ENCODE results near the gene ZNF646. TPM values are rescaled to one million over a fixed set of nuclear protein-coding genes. Genes with fewer than 3 reads are reported as not detected.

ZNF646 gene
- total and polyA plus RNA-seq, 4 donors, result 0.89 to 9.6 (median 4.0) TPM

DNA sequence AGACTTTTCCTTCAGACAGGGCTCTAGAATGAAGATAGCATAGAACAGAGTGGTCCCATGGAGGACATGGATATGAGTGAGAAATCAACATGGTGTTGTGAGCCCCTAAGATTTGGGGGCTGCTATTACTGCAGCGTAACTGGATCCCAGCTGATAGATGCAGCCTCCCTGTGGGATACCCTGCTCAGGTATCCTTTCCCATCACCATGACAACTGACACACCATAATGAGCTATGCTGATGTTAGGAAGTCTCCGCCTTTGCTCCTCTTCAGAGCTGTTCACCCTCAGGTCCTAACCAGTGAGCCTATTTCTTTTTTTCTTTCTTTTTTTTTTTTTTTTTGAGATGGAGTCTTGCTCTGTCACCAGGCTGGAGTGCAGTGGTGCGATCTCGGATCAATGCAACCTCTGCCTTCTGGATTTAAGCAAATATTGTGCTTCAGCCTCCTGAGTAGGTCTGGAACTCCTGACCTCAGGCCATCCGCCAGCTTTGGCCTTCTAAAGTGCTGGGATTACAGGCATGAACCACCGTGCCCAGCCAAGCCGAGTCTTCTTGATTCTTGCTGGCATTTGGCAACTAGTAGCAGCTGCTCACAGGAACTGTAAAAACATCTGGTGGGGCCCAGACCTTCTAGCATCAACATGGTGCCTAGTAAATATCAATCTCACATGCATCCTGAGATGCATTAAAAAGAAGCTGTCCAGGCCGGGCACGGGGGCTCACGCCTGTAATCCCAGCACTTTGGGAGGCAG, 23.8 kb upstream of the ZNF646 start (continued):
- TF ChIP-seq, protein P1, sequence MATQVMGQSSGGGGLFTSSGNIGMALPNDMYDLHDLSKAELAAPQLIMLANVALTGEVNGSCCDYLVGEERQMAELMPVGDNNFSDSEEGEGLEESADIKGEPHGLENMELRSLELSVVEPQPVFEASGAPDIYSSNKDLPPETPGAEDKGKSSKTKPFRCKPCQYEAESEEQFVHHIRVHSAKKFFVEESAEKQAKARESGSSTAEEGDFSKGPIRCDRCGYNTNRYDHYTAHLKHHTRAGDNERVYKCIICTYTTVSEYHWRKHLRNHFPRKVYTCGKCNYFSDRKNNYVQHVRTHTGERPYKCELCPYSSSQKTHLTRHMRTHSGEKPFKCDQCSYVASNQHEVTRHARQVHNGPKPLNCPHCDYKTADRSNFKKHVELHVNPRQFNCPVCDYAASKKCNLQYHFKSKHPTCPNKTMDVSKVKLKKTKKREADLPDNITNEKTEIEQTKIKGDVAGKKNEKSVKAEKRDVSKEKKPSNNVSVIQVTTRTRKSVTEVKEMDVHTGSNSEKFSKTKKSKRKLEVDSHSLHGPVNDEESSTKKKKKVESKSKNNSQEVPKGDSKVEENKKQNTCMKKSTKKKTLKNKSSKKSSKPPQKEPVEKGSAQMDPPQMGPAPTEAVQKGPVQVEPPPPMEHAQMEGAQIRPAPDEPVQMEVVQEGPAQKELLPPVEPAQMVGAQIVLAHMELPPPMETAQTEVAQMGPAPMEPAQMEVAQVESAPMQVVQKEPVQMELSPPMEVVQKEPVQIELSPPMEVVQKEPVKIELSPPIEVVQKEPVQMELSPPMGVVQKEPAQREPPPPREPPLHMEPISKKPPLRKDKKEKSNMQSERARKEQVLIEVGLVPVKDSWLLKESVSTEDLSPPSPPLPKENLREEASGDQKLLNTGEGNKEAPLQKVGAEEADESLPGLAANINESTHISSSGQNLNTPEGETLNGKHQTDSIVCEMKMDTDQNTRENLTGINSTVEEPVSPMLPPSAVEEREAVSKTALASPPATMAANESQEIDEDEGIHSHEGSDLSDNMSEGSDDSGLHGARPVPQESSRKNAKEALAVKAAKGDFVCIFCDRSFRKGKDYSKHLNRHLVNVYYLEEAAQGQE (IDR thresholded peaks at IDR 0.05), result no peak
- TF ChIP-seq HNF4G (IDR thresholded peaks at IDR 0.05), result no peak

DNA sequence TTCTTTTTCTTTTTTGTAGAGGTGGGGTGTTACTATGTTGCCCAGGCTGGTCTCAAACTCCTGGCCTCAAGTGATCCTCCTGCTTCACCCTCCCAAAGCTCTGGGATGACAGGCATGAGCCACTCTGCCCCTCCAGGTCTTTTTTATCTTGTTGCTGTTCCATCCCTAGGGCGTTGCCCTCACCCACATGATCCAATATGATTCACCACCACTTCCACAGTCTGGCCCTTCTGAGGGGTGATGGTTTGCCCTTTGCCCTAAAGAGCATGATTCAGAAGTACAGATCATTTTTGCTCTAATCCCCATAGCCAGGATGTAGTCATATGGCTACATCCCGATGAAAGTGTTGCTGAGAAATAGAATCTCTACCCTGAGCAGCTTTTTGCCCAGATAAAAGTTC, 22.1 kb upstream of the ZNF646 start:
- Histone ChIP-seq H3K9ac (ENCODE audit: low read depth in 1 of 2, low read length in 2 of 2) (no peak overlapping the region), H3K4me3 (ENCODE audit: low read depth in 1 of 3, low read length in 3 of 3) (no peak overlapping the region), H3K27me3 (ENCODE audit: control insufficient read depth in 4 of 4, insufficient read depth in 4 of 4, low read length in 3 of 4) (no peaks in the 10 kb centered on the region), H3K27ac (ENCODE audit: low read depth in 1 of 2, low read length in 2 of 2) (no peak overlapping the region), H3K36me3 (ENCODE audit: control insufficient read depth in 4 of 4, insufficient read depth in 3 of 4, low read depth in 1 of 4, low read length in 3 of 4) (no peaks in the 10 kb centered on the region), H3K9me3 (ENCODE audit: control insufficient read depth in 4 of 4, low read length in 3 of 4) (no peaks in the 10 kb centered on the region), H3K4me1 (ENCODE audit: control insufficient read depth in 4 of 4, insufficient read depth in 4 of 4, low read length in 3 of 4) (no peaks in the 10 kb centered on the region)
- TF ChIP-seq, protein P2, sequence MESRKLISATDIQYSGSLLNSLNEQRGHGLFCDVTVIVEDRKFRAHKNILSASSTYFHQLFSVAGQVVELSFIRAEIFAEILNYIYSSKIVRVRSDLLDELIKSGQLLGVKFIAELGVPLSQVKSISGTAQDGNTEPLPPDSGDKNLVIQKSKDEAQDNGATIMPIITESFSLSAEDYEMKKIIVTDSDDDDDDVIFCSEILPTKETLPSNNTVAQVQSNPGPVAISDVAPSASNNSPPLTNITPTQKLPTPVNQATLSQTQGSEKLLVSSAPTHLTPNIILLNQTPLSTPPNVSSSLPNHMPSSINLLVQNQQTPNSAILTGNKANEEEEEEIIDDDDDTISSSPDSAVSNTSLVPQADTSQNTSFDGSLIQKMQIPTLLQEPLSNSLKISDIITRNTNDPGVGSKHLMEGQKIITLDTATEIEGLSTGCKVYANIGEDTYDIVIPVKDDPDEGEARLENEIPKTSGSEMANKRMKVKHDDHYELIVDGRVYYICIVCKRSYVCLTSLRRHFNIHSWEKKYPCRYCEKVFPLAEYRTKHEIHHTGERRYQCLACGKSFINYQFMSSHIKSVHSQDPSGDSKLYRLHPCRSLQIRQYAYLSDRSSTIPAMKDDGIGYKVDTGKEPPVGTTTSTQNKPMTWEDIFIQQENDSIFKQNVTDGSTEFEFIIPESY (IDR thresholded peaks at IDR 0.05), result no peak
- TF ChIP-seq, protein P1 (IDR thresholded peaks at IDR 0.05), result no peak
- TF ChIP-seq JUND (IDR thresholded peaks at IDR 0.05), result peak in 1 of 2 donors; percentile 45
- no peak for TF ChIP-seq FOXA2 (IDR thresholded peaks at IDR 0.05)
- no peak for TF ChIP-seq FOXA1 (IDR thresholded peaks at IDR 0.05)
- TF ChIP-seq TAF1 (conservative IDR thresholded peaks at IDR 0.05), result no peak
- TF ChIP-seq, protein P3, sequence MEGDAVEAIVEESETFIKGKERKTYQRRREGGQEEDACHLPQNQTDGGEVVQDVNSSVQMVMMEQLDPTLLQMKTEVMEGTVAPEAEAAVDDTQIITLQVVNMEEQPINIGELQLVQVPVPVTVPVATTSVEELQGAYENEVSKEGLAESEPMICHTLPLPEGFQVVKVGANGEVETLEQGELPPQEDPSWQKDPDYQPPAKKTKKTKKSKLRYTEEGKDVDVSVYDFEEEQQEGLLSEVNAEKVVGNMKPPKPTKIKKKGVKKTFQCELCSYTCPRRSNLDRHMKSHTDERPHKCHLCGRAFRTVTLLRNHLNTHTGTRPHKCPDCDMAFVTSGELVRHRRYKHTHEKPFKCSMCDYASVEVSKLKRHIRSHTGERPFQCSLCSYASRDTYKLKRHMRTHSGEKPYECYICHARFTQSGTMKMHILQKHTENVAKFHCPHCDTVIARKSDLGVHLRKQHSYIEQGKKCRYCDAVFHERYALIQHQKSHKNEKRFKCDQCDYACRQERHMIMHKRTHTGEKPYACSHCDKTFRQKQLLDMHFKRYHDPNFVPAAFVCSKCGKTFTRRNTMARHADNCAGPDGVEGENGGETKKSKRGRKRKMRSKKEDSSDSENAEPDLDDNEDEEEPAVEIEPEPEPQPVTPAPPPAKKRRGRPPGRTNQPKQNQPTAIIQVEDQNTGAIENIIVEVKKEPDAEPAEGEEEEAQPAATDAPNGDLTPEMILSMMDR (IDR thresholded peaks at IDR 0.05; ENCODE audit: low read depth, low read length, missing input control), result no peak
- peak; percentile 36 to 72 for TF ChIP-seq RXRA (IDR thresholded peaks at IDR 0.05)
- TF ChIP-seq, protein P4, sequence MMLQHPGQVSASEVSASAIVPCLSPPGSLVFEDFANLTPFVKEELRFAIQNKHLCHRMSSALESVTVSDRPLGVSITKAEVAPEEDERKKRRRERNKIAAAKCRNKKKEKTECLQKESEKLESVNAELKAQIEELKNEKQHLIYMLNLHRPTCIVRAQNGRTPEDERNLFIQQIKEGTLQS (IDR thresholded peaks at IDR 0.05), result no peak
- TF ChIP-seq, protein P5, sequence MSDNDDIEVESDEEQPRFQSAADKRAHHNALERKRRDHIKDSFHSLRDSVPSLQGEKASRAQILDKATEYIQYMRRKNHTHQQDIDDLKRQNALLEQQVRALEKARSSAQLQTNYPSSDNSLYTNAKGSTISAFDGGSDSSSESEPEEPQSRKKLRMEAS (IDR thresholded peaks at IDR 0.05), result no peak
- TF ChIP-seq EGR1 (IDR thresholded peaks at IDR 0.05; ENCODE audit: low read depth in 2 of 2), result no peak
- no peak for TF ChIP-seq HNF4G (IDR thresholded peaks at IDR 0.05)
- TF ChIP-seq NR2F2 (IDR thresholded peaks at IDR 0.05), result no peak
- no peak for TF ChIP-seq SP1 (IDR thresholded peaks at IDR 0.05)
- peak in 1 of 2 donors; percentile 21 for TF ChIP-seq GABPA (IDR thresholded peaks at IDR 0.05 in 1 of 2, conservative IDR thresholded peaks at IDR 0.05 in 1 of 2)
- no peak for TF ChIP-seq YY1 (IDR thresholded peaks at IDR 0.05)
- no peak for TF ChIP-seq RAD21 (IDR thresholded peaks at IDR 0.05)
- peak; percentile 37 to 56 for TF ChIP-seq HNF4A (conservative IDR thresholded peaks at IDR 0.05)
- WGBS, result 59% methylated on average over 2 of the region's 2 CpGs
- no peak for DNase-seq (ENCODE audit: low spot score)

All from liver (tissue), 9 donors.